Activated CD4-positive, alpha-beta T cell treated with anti-CD3 and anti-CD28 coated beads for 48 hours (primary cell): ENCODE results near the gene HTRA2.
"Not testable (repeated sequence)": the region's sequence is repeated elsewhere in the genome, so short reads cannot be mapped to it uniquely, and the experiment has no call there.

Experiments
- DNase-seq: peaks from one replicate; pipeline ENCODE4 v3.0.0-alpha.2; 2020

The HTRA2 gene

GRCh38 chr2:74546004-74546403 lies 16.3 kb downstream of the HTRA2 start:
- no peak for DNase-seq

- DNase-seq = no peak
Measured at GRCh38 chr2:74548285-74548899, 18.7 kb downstream of the HTRA2 start.

GRCh38 chr2:74548900-74549826 lies 19.4 kb downstream of the HTRA2 start:
- DNase-seq = peak; percentile 43

GRCh38 chr2:74550231-74550630 lies 20.5 kb downstream of the HTRA2 start:
- DNase-seq = no peak

- DNase-seq = no peak
Measured at GRCh38 chr2:74551530-74551929, 21.8 kb downstream of the HTRA2 start.

- DNase-seq = no peak
Measured at GRCh38 chr2:74551942-74552913, 22.5 kb downstream of the HTRA2 start.

GRCh38 chr2:74552914-74553811 lies 23.4 kb downstream of the HTRA2 start:
- no peak for DNase-seq

- DNase-seq = peak; percentile 88
Measured at GRCh38 chr2:74553892-74554819, 24.4 kb downstream of the HTRA2 start, which contains the start of the genes DOK1 and LOXL3. TSS of gene DOK1 (plus strand) at chr2:74554720. CDS start at chr2:74554755, 35 bp downstream. TSS of gene LOXL3 (minus strand) at chr2:74553942. CDS start at chr2:74552634, 1,308 bp downstream.

- peak; percentile 63 for DNase-seq
Measured at GRCh38 chr2:74554820-74555531, 25.2 kb downstream of the HTRA2 start.

- no peak for DNase-seq
Measured at GRCh38 chr2:74555610-74556103, 25.9 kb downstream of the HTRA2 start.

GRCh38 chr2:74556159-74556558 lies 26.4 kb downstream of the HTRA2 start:
- no peak for DNase-seq

GRCh38 chr2:74556831-74557370 lies 27.2 kb downstream of the HTRA2 start:
- no peak for DNase-seq

GRCh38 chr2:74558284-74559230 lies 28.8 kb downstream of the HTRA2 start:
- DNase-seq = no peak

GRCh38 chr2:74559912-74560311 lies 30.2 kb downstream of the HTRA2 start:
- DNase-seq = no peak

- DNase-seq = no peak
Measured at GRCh38 chr2:74560591-74560990, 30.9 kb downstream of the HTRA2 start.

GRCh38 chr2:74561022-74561421 lies 31.3 kb downstream of the HTRA2 start:
- not testable (repeated sequence) for DNase-seq

GRCh38 chr2:74562126-74562775 lies 32.5 kb downstream of the HTRA2 start:
- DNase-seq = no peak

GRCh38 chr2:74564222-74564621 lies 34.5 kb downstream of the HTRA2 start:
- no peak for DNase-seq
